Myometrial cell (primary cell): ENCODE data around the gene HID1. TPM values are rescaled to one million over a fixed set of nuclear protein-coding genes. Genes with fewer than 3 reads are reported as not detected.

Experiments used
- total RNA-seq: library from RNA; depleted of rRNA; stranded (reverse); fragments of >200 nt; gene quantifications from 2 replicates; pipeline ENCODE4 v1.2.3, GENCODE V29; 2015

The HID1 gene, protein sequence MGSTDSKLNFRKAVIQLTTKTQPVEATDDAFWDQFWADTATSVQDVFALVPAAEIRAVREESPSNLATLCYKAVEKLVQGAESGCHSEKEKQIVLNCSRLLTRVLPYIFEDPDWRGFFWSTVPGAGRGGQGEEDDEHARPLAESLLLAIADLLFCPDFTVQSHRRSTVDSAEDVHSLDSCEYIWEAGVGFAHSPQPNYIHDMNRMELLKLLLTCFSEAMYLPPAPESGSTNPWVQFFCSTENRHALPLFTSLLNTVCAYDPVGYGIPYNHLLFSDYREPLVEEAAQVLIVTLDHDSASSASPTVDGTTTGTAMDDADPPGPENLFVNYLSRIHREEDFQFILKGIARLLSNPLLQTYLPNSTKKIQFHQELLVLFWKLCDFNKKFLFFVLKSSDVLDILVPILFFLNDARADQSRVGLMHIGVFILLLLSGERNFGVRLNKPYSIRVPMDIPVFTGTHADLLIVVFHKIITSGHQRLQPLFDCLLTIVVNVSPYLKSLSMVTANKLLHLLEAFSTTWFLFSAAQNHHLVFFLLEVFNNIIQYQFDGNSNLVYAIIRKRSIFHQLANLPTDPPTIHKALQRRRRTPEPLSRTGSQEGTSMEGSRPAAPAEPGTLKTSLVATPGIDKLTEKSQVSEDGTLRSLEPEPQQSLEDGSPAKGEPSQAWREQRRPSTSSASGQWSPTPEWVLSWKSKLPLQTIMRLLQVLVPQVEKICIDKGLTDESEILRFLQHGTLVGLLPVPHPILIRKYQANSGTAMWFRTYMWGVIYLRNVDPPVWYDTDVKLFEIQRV
- under 0.01 and 0.53 TPM in 2 replicates for total RNA-seq

DNA sequence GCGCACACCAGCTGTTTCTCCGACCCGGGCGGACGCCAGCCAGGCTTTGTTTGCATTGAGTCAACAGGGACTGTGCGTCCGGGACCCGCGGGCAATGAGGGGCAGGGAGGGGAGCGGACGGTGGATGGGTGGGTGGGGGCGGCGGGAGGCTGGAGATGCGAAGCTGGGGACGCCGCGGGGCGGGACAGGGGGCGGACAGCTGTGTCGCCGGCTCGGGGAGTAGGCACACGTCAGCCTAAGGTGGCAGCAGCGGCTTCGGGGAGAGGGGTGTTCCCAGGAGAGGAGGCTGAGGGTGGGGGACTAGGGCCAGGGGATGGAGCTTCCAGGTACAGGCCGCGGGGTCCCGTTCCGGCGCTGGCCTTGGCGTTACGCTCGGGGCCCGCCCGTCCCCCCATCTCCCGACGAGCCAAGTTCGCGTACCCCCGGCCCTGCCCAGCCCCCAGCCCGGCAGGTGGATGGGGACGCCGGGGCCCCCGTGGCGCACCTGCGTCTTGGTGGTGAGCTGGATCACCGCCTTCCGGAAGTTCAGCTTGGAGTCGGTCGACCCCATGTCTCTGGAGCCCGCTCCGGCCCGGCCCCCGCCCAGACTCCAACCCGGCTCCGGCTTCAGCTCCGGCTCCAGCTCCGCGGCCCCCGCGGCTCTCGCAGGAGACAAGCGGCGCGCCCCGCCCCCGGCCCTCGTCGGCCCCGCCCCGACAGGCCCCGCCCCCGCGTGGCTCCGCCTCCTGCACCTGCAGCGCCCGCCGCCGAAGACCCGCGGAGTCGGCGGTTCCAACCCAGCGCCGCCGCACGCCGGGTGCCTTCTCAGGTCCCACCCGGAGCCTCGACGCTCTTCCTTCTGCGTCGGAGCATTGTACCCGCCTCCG lies at the start of gene HID1:
Gene HID1 (minus strand): TSS at position 653 of the 866 bp plus-strand sequence. CDS start 103 bp downstream, at position 550.

DNA sequence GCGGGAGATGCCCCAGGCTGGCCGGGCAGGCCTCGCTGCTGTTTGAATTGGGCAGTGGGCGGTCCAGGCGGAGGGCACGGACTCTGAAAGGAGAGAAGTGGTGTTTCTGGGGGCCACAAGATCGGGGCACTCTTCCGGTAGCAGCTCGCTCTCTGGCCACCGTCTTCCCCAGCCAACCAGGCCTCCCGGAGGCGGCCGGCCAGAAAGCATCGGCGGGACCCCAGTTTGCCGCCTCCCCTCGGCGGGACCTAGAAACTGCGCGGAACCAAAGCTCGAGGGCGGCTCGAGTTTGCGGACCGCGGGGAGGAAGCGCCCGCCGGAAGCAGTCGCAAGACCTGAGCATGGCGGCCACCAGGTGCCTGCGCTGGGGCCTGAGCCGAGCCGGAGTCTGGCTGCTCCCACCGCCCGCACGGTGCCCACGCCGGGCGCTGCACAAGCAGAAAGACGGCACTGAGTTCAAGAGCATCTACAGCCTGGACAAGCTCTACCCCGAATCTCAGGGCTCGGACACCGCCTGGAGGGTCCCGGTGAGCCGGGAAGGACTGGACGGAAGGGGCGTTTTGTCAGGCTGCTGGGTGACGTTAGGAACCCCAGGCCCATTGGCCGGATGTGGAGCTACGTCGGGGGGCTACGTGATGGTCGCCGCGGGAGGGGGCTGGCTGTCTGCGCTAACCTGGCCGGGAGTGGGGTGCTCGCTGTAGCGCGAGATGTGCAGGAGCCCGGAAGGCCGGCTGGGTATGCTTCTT lies 40.0 kb upstream of the HID1 start, which contains the start of gene MRPL58:
Gene MRPL58 (plus strand): TSS at position 325 of the 746 bp plus-strand sequence. CDS start 17 bp downstream, at position 342.

DNA sequence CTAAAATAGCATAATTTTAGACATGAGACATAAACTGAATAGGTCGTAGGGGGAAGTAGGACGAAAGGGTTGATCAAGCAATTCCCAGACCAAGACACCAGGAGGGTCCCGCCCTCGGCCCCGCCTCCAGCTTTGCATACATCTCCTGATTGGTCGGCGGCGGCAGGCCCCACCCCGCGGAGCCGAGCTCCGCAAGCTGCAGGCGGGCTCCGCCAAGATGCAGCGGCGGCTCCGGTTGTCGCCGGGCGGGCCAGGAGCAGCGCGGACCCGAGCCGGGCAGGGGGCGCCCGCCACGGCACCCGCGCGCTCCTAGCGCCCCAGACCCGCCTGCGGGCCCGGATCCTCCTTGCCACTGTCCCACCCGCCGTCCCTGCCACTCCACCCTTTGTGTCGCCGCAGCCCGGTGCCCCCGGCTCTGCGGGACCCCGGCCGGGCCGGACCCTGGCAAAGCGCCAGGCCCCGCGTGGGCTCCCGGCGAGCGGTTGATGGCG lies 14.9 kb upstream of the HID1 start, which contains the start of gene CDR2L:
Gene CDR2L (plus strand): TSS at position 215 of the 491 bp plus-strand sequence. CDS start 412 bp downstream, outside the sequence.

DNA sequence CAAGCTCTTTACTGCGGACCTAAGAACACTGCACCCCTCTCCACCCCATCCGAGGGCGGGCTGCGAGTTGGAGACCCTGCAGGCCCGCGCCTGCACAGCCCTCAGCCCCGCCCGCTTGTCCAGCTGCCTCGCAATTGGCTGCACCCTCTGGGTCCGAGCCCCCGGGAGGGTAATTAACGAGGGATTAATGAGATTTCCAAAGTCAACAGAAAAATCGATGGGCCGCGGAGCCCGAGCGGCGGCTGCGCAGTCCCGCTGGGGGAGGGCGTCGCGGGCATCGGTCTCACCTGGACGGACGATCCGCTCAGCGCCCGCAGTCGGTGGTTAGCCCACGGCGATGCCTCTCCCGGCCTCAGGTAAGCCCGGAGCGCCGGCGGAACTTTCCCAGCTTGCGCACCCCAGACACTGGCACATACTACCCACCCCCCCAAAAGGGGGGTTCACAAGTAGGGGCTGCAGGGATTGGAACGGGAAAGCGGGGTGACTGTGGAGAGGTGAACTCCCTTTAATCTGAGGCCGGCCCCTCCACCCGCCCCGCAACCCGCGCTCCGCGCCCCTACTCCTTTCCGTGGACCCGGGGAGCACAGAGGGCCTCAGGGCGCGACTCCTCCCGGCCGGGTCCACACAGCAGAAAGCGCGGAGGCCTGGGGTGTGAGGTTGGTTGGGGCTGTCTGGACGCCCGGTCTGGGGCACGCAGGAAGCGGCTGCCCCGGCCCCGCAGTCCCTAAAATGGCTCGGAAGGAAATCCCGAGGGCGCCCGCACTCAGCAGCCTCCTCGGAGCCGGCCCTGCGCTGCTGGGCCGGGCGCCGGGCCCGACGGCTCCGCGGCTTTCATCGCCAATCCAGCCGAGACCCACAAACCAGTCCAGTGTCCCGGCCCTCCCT lies 36.7 kb downstream of the HID1 start, which contains the start of gene OTOP3:
Gene OTOP3 (plus strand): TSS at position 314 of the 885 bp plus-strand sequence. CDS start 24 bp downstream, at position 338.

DNA sequence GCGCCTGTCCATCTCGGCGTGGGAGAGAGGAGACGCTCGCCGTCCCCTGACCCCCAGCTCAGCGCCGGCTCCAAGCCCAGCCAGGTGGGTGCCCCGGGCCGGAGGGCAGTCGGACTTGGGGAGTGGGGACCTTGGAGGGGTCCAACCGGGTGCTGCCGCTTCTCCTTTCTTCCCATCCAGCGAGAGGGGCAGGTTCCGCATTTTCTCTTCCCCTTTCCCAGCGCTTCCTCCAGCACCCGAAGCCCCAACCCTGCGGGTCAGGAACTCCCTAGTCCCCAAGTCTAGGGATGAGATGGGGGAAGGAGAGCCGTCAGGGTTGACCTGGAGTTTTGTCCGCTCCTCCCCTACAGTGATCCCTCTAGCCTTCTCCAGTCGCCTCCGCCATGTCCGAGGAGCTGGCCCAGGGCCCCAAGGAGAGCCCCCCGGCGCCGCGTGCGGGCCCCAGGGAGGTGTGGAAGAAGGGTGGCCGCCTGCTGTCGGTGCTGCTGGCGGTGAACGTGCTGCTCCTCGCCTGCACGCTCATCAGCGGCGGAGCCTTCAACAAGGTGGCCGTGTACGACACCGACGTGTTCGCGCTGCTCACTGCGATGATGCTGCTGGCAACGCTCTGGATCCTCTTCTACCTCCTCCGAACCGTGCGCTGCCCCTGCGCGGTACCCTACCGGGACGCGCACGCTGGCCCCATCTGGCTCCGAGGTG lies 48.2 kb downstream of the HID1 start, which contains the start of gene OTOP2:
Gene OTOP2 (plus strand): TSS at position 24 of the 699 bp plus-strand sequence. CDS start 360 bp downstream, at position 384.

DNA sequence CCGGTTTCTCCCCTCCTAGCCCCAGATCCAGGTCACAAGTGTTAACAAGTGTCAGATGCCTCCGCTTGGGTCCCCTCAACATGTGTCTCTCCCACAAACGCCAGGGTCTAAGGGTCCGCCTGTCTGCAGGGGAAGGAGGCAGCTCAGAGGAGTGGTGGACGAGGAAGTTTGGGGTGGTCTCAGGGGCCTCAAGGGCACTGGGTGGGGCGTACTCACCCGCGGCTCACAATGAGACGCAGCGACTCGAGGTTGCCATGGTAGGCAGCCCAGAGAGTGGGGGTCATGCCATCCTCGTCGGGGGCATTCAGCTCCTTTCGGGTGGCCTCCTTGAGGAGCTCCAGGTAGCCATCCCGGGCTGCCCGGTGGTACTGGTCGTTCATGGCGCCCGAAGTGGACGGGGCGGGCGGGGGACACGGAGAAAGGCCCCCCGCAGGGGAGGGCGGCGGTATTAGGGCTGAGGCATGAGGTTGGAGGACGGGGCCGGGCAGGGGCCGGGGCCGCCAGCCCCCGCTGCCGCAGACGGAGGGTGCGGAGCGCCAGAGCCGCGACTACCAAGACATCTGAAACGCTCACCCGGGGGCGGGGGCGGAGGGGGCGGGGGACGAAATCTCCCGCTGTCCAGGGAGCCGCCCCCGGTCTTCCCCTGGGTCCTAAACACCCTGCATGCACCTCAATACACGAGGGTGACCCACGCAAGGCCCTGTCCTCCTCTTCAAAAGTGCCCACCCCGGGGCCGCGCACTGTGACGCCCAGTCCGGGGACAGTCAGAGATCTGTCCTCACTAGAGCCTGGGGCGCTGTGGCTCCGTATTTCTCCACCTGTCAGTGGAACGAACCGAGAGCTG lies 49.6 kb downstream of the HID1 start, which contains the start of gene USH1G:
Gene USH1G (minus strand): TSS at position 562 of the 844 bp plus-strand sequence. CDS start 182 bp downstream, at position 380.

Other genes with a start within 250 kb of the HID1 start
- 0.53 TPM in 1 of 2 replicates, not detected in the other for gene RAB37, start 235.5 kb downstream of the HID1 start, total RNA-seq
- gene NHERF1, start 224.1 kb downstream of the HID1 start, total RNA-seq: 35.3 and 42.1 TPM in 2 replicates
- gene NAT9, start 196.4 kb downstream of the HID1 start, total RNA-seq: 26.4 and 32.0 TPM in 2 replicates
- not detected in 2 replicates for gene GRIN2C, start 112.9 kb downstream of the HID1 start, total RNA-seq
- 48.1 and 52.5 TPM in 2 replicates for gene FDXR, start 99.8 kb downstream of the HID1 start, total RNA-seq
- not detected in 2 replicates for gene FADS6, start 79.1 kb downstream of the HID1 start, total RNA-seq
- gene USH1G, start 49.5 kb downstream of the HID1 start, total RNA-seq: not detected in 2 replicates
- not detected in 2 replicates for gene OTOP2, start 48.5 kb downstream of the HID1 start, total RNA-seq
- not detected in 2 replicates for gene OTOP3, start 36.9 kb downstream of the HID1 start, total RNA-seq
- gene CDR2L, start 14.9 kb upstream of the HID1 start, total RNA-seq: 26.4 and 34.0 TPM in 2 replicates
- 65.7 and 94.5 TPM in 2 replicates for gene MRPL58, start 39.9 kb upstream of the HID1 start, total RNA-seq
- gene ATP5PD, start 74.2 kb upstream of the HID1 start, total RNA-seq: 375 and 445 TPM in 2 replicates
- 19.7 and 20.8 TPM in 2 replicates for gene KCTD2, start 74.5 kb upstream of the HID1 start, total RNA-seq
- 12.1 and 20.2 TPM in 2 replicates for gene SLC16A5, start 115.2 kb upstream of the HID1 start, total RNA-seq
- gene ARMC7, start 137.2 kb upstream of the HID1 start, total RNA-seq: 2.0 and 6.4 TPM in 2 replicates
- gene NT5C, start 159.0 kb upstream of the HID1 start, total RNA-seq: 120 TPM in 2 replicates
- 272 and 335 TPM in 2 replicates for gene JPT1, start 181.8 kb upstream of the HID1 start, total RNA-seq
- 87.7 and 98.0 TPM in 2 replicates for gene SUMO2, start 210.2 kb upstream of the HID1 start, total RNA-seq
- 32.1 and 38.9 TPM in 2 replicates for gene NUP85, start 232.9 kb upstream of the HID1 start, total RNA-seq